GM12801 (cell line): ENCODE measurements around the gene RASGEF1B.

Experiments
- CTCF ChIP-seq: IDR thresholded peaks from one replicate; pipeline ENCODE4 v1.5.1; 2011; ENCODE audit warnings: control low read depth; ENCODE audit not compliant: insufficient read length; ENCODE audit errors: extremely low read depth

Gene RASGEF1B

GRCh38 chr4:81482326-81482725, 10.6 kb upstream of the RASGEF1B start:
- TF ChIP-seq CTCF, result no peak

GRCh38 chr4:81481151-81481550, 9.4 kb upstream of the RASGEF1B start:
- no peak for TF ChIP-seq CTCF

GRCh38 chr4:81472281-81473182, 825 bp upstream of the RASGEF1B start:
- TF ChIP-seq CTCF, result no peak

- TF ChIP-seq CTCF, result no peak
These were observed 464 bp downstream of the RASGEF1B start for GRCh38 chr4:81471298-81471587.

- TF ChIP-seq CTCF, result no peak
These were observed 1.0 kb downstream of the RASGEF1B start for GRCh38 chr4:81470456-81471297.

- TF ChIP-seq CTCF, result no peak
These were observed 1.8 kb downstream of the RASGEF1B start for GRCh38 chr4:81469781-81470455.

- no peak for TF ChIP-seq CTCF
These were observed 3.0 kb downstream of the RASGEF1B start for GRCh38 chr4:81468678-81469077.
